ENCODE data around the gene NUBP2. TPM values are rescaled to one million over a fixed set of nuclear protein-coding genes. Genes with fewer than 3 reads are reported as not detected.

NUBP2 gene
- total RNA-seq, 1 experiment from 2014 or later: 91.8 TPM

DNA sequence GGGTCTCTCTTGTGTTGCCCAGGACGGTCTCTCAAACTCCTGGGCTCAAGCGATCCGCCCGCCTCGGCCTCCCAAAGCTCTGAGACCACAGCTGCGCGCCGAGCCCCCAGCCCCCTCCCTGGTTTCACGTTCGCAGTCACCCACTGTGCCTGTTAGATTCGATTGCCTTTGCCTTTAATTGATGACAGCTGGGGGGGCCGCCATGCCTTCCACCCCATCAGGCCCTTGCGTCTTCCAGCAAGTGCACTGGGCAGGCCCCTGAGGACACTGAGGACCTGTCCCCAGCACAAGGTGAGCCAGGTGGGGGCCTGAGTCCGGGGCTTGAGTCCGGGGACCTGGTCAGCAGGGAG is 7.5 kb downstream of the NUBP2 start:
- CTCF ChIA-PET: no interaction called here

DNA sequence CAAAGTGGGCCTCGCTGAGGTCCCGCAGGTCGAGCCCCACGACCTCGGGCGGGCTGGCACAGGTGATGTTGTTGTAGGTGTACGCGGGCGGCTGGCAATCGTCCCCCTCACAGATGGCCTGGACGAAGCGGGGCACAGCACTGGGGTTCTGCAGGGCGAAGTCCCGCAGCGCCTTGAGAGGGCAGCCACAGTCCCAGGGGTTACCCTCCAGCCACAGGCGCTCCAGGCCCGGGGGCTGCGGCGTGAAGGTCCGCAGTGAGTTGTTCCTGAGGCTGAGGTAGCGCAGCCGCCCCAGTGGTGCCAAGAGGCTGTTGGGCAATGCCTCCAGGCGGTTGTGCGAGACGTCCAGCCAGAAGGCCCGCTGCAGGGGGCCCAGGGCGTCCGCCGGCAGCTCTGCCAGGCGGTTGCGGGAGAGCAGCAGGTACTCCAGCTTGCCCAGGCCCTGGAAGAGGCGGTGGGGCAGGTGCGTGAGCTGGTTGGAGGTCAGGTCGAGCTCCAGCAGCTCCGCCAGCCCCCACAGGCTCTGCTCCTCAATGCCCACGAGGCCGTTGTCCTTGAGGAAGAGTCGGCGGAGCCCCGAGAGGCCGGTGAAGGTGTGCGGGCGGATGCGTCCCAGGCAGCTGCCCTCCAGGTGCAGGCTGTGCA is 8.0 kb downstream of the NUBP2 start:
- Mint-ChIP-seq H3K4me1 (ENCODE audit: low read depth, unreplicated experiment) (no peaks in the 10 kb centered on the region), H3K27me3 (ENCODE audit: unreplicated experiment) (no peaks in the 10 kb centered on the region), H3K27ac (ENCODE audit: unreplicated experiment) (no peak overlapping the region), H3K36me3 (ENCODE audit: insufficient read depth, unreplicated experiment) (peaks cover 44% of the 10 kb centered on the region), H3K9me3 (ENCODE audit: low read depth, unreplicated experiment) (no peaks in the 10 kb centered on the region), H3K4me3 (ENCODE audit: low read depth, unreplicated experiment) (no peak overlapping the region)
- BruUV-seq (replicated peaks): no TSS peak
- intact Hi-C loops (cut with micrococcal nuclease; ENCODE audit: unreplicated experiment): no loop called here
- no peak for DNase-seq
- CTCF ChIA-PET: no interaction called here
- TF ChIP-seq, protein P1, sequence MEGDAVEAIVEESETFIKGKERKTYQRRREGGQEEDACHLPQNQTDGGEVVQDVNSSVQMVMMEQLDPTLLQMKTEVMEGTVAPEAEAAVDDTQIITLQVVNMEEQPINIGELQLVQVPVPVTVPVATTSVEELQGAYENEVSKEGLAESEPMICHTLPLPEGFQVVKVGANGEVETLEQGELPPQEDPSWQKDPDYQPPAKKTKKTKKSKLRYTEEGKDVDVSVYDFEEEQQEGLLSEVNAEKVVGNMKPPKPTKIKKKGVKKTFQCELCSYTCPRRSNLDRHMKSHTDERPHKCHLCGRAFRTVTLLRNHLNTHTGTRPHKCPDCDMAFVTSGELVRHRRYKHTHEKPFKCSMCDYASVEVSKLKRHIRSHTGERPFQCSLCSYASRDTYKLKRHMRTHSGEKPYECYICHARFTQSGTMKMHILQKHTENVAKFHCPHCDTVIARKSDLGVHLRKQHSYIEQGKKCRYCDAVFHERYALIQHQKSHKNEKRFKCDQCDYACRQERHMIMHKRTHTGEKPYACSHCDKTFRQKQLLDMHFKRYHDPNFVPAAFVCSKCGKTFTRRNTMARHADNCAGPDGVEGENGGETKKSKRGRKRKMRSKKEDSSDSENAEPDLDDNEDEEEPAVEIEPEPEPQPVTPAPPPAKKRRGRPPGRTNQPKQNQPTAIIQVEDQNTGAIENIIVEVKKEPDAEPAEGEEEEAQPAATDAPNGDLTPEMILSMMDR (IDR thresholded peaks at IDR 0.05; ENCODE audit: unreplicated experiment): no peak

More for the DNA sequence above, 7.5 kb downstream of the NUBP2 start:
- DNase-seq: no peak
- intact Hi-C loops (cut with micrococcal nuclease; ENCODE audit: unreplicated experiment): no loop called here
- H3K4me1 Mint-ChIP-seq (ENCODE audit: low read depth, unreplicated experiment): no peaks in the 10 kb centered on the region
- peaks cover 48% of the 10 kb centered on the region for H3K36me3 Mint-ChIP-seq (ENCODE audit: insufficient read depth, unreplicated experiment)
- H3K4me3 Mint-ChIP-seq (ENCODE audit: low read depth, unreplicated experiment): no peak overlapping the region
- no TSS peak for BruUV-seq (replicated peaks)
- H3K27ac Mint-ChIP-seq (ENCODE audit: unreplicated experiment): no peak overlapping the region
- H3K27me3 Mint-ChIP-seq (ENCODE audit: unreplicated experiment): no peaks in the 10 kb centered on the region
- TF ChIP-seq, protein P1 (IDR thresholded peaks at IDR 0.05; ENCODE audit: unreplicated experiment): no peak
- no peaks in the 10 kb centered on the region for H3K9me3 Mint-ChIP-seq (ENCODE audit: low read depth, unreplicated experiment)

DNA sequence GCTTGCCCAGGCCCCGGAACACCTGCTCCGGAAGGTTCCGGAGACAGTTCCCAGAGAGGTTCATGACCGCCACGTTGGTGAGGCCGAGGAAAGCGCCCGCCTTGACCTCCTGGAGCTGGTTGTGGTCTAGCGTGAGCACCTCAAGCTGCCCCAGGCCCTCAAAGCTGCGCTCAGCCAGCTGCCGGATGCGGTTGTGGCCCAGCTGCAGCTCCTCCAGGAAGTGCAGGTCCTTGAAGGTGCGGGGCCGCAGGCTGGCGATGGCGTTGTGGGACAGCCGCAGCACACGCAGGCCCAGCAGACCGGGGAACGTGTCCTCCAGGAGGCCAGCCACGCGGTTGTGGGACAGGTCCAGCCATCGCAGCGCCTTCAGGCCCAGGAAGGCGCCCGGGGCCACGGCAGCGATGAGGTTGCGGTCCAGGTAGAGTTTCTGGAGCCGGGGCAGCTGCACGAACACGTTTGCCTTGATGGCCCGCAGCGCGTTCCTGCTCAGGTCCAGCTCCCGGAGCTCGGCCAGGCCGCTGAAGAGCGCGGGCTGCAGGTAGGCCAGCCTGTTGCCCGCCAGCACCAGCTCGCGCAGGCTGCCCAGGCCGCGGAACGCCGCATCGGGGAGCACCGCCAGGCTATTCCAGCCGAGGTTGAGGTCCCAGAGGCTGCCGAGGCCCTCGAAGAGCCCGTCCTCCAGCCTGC is 8.6 kb downstream of the NUBP2 start:
- Mint-ChIP-seq H3K27ac (ENCODE audit: unreplicated experiment) (no peak overlapping the region), H3K9me3 (ENCODE audit: low read depth, unreplicated experiment) (no peaks in the 10 kb centered on the region), H3K36me3 (ENCODE audit: insufficient read depth, unreplicated experiment) (peaks cover 40% of the 10 kb centered on the region), H3K4me1 (ENCODE audit: low read depth, unreplicated experiment) (no peaks in the 10 kb centered on the region), H3K4me3 (ENCODE audit: low read depth, unreplicated experiment) (no peak overlapping the region), H3K27me3 (ENCODE audit: unreplicated experiment) (no peaks in the 10 kb centered on the region)
- DNase-seq: no peak
- intact Hi-C loops (cut with micrococcal nuclease; ENCODE audit: unreplicated experiment): no loop called here
- BruUV-seq (replicated peaks): no TSS peak
- CTCF ChIA-PET: no interaction called here
- TF ChIP-seq, protein P1 (IDR thresholded peaks at IDR 0.05; ENCODE audit: unreplicated experiment): no peak

GRCh38 chr16:1791943-1792812 is 9.4 kb downstream of the NUBP2 start:
- BruUV-seq (replicated peaks): no TSS peak
- H3K4me1 Mint-ChIP-seq (ENCODE audit: low read depth, unreplicated experiment): no peaks in the 10 kb centered on the region
- intact Hi-C loops (cut with micrococcal nuclease; ENCODE audit: unreplicated experiment): no loop called here
- H3K36me3 Mint-ChIP-seq (ENCODE audit: insufficient read depth, unreplicated experiment): peaks cover 37% of the 10 kb centered on the region
- no peak for DNase-seq
- no peaks in the 10 kb centered on the region for H3K27me3 Mint-ChIP-seq (ENCODE audit: unreplicated experiment)
- no peak overlapping the region for H3K27ac Mint-ChIP-seq (ENCODE audit: unreplicated experiment)
- CTCF ChIA-PET: interaction anchor here (0.6 kb wide), 1 partner anchor 11 kb away, joined by 3 read pairs; no protein-coding TSS in a partner anchor
- TF ChIP-seq, protein P1 (IDR thresholded peaks at IDR 0.05; ENCODE audit: unreplicated experiment): no peak
- no peak overlapping the region for H3K4me3 Mint-ChIP-seq (ENCODE audit: low read depth, unreplicated experiment)
- peaks cover 2% of the 10 kb centered on the region for H3K9me3 Mint-ChIP-seq (ENCODE audit: low read depth, unreplicated experiment)

All from Calu3 (cell line).